HG02588 (cell line): ENCODE results near the gene PHAF1.

ENCODE experiments used
- ATAC-seq: cut with Tn5 transposase; IDR thresholded peaks from one replicate; pipeline ENCODE4 v1.9.1; 2021; ENCODE audit warnings: mild to moderate bottlenecking, moderate library complexity; ENCODE audit not compliant: unreplicated experiment

Gene PHAF1

GRCh38 chr16:67146523-67147357 lies 37.0 kb downstream of the PHAF1 start:
- no peak for ATAC-seq

- no peak for ATAC-seq
Measured at GRCh38 chr16:67147437-67148140, 37.8 kb downstream of the PHAF1 start.

- no peak for ATAC-seq
Measured at GRCh38 chr16:67148221-67148620, 38.5 kb downstream of the PHAF1 start.

GRCh38 chr16:67148656-67149275 lies 39.0 kb downstream of the PHAF1 start:
- ATAC-seq: no peak

- no peak for ATAC-seq
Measured at GRCh38 chr16:67149276-67150046, 39.7 kb downstream of the PHAF1 start.

- ATAC-seq: peak; percentile 50
Measured at GRCh38 chr16:67150047-67150832, 40.5 kb downstream of the PHAF1 start.

- ATAC-seq: peak; percentile 57
Measured at GRCh38 chr16:67150833-67151396, 41.2 kb downstream of the PHAF1 start, which contains the start of gene B3GNT9. B3GNT9 (minus strand) TSS chr16:67150998; CDS start chr16:67150485, 513 bp downstream.

DNA sequence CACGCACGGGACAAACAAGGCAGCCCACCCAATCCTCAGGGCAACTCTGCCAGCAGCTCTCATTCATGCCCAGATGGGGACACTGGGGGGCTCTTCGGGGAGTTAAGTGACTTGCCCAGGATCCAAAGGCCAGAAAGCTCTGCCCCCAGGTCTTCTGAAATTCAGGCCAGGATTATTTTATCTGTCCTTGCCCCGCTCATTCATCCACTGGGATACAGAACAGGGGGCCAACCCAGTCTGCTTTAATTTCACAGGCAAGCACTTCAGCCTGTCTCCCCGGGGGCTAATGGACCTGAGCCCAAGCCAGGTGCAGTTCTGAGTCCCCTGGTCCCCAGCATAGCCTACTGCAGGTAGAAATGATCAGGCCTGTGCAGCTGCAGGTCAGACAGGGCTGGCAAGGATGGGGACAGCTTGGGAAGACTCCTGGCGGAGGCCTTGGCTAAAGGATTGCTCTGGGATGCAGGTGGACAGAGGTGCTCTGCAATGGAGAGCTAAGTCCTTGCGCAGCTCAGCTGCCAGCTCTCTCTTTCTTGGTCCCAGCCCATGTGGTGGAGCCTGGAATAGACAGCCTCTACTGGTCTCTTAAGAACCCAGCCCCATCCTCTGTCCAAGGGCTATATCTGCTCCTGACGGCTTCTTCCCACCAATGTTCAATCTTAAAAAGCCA lies 41.8 kb downstream of the PHAF1 start:
- no peak for ATAC-seq

DNA sequence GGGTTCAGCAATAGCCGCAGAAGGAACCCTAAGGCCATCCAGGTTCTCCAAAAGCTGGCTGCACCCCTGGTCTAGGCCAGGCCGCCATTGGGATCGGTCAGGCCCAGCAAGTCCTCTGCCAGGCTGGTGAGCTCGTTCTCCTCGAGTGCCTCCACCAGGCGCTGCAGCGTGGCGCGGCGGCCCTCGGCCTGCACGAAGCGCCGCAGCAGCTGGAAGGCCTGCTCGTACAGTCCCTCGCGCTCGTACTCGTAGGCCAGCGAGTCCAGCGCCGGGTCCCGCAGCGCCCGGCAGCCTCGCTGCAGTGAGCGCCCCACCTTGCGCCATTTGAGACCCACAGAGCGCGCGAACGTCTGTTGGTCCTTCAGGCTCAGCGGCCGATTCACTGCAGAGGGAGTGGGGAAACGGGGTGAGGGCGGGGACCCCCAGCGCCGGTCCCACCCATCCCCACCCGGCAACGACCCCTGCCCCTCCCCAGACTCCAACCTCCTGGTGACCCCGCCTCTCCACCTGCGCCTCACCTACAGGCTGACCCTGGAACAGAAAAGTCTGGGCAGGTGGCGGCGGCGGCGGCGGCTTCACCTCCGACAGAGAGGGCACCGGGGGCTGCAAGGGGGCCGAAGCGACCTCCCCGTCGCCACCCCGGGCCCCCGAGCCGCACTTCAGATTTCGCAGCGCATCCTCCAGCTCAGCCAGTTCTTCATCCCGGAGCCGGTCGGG lies 45.0 kb downstream of the PHAF1 start:
- no peak for ATAC-seq

DNA sequence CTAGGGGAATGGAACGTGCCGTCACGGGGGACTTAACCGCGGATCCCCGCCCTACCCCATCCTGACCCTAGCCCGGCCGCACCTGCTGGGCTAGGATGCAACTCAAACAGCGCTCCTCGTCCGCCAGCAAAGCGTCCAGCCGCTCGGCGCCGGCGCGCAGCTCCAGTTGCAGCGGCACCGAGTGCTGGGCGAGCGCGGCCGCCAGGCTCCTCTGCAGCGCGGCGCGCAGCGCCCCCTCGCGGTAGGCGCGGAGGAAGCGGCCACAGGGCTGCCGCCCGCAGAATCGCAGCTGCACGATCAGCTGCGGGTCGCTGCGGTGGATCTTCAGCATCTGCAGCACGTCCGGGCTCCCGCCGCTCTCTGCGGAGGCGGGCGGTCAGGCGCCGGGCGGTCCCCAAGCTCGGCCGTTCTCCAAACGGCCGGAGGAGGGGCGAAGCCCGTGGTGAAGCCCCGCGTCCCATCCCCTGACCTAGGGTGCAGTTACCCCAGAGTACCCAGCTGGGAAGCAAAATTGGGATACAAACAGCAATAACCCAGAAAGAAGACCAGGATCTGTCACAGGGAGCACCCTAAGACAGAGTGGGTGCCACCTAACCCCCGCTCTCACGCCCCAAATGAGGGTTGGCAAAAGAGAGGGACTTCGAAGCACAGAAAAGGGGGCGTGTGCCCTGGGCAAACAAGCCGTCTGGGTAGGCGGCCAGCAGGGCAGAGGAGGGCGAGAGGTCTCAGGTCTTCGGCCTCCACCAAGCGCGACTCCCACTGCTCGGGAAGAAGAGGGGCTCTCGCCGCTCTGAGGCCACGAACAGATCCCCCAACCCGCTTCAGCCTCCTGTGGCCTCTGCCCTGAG lies 45.8 kb downstream of the PHAF1 start:
- no peak for ATAC-seq

DNA sequence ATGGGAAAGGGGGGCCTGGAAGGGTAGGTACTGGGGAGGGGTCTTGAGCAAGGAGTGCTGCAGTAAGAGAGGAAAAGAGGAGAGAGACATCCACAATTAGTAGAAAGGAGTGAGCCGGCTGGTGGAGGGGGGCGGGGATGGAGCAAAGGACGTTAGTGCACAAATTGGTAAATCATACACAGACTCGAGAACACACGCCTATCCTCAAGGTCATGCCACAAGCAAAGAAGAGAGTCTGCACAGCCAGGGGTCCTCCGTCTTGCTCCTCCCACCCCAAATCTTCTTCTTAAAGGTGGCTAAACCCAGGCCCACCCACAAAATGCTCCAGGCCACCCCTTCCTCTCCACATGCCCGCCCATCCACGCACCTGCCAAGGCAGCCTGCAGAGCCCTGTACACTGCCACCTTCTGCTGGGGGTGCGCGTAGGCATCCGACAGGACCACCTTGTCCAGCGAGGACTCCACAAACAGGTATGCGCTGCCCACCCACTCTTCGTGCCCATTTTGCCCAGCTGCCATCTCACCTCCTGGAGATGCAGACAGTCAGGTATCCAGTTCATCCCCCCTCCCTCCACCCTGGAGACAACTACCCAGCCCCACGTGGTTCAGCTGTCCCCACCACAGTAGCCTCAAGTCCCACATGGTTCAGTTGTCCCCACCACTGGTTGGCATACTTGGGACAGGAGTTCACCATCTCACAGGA lies 46.6 kb downstream of the PHAF1 start:
- ATAC-seq: no peak

GRCh38 chr16:67157106-67157748 lies 47.5 kb downstream of the PHAF1 start:
- ATAC-seq: no peak

- ATAC-seq: no peak
Measured at GRCh38 chr16:67157892-67158635, 48.3 kb downstream of the PHAF1 start.

DNA sequence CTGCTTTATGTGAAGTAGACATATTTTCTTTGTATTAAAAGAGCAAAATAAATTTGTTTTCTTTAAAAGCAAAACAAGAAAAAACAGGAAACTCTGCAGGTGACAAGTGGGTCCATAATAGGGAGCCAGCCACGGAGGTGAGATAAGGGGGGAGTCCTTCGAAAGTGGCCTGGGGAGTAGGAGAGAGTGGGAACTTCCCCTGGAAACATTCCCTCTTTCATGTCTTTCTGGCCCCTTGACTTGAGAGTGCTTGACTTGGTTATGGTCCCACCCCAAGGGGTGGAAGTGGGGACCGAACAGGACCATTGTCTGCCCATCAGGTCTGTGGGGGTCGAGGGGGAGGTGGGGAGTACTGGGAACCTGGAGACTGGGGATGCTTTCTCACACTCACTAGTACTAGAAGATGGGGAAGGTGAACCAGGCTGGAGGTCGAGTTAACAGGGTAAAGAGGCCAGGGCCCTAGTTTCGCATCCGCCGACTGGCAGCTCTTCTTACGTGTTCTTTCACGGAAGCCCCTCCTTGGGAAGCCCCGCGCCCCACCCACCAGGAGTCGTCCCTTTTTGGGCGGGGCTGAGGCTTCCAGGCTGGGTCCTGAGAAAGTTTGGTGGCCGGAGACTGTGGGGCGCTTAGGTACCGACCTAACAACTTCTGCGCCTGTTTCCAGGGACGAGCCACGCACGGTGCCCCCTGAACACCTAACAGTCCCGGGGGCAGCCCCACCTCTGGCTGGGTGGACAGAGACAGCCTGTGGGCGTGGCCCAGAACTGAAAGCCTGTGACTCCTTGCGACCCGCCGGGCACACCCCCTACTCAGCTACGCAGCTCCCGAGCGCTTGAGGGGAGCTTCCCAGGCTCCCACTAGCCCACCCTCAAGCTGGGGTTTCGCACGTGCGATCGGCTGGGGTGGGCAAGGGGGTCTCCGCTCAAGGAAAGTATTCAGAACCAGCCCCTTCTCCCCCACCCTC lies 49.2 kb downstream of the PHAF1 start:
- ATAC-seq: peak; percentile 33

DNA sequence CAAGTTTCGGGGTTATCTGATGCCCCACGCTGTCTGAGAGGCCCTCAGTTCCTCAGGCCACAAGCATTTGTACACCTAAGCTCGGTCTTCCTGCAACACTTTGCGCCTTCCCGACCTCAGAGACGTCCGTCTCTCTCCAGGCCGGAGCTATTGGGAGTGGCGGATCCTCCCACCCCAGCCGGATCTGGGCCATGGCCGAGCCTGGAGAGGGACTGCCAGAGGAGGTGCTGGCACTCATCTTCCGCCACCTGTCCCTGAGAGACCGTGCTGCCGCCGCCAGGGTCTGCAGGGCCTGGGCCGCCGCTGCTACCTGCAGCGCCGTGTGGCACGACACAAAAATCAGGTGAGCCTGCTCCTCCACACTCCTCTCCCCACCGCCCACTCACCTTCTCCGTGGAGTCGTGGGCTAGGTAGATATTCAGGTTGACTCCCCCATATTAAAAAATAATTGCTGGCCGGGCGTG lies 51.9 kb downstream of the PHAF1 start:
- ATAC-seq: no peak
